ENCODE results near the gene INPP5B. TPM values are rescaled to one million over a fixed set of nuclear protein-coding genes. Genes with fewer than 3 reads are reported as not detected.

Gene INPP5B
- total RNA-seq, 1 experiment from 2014 or later = 47.0 TPM

DNA sequence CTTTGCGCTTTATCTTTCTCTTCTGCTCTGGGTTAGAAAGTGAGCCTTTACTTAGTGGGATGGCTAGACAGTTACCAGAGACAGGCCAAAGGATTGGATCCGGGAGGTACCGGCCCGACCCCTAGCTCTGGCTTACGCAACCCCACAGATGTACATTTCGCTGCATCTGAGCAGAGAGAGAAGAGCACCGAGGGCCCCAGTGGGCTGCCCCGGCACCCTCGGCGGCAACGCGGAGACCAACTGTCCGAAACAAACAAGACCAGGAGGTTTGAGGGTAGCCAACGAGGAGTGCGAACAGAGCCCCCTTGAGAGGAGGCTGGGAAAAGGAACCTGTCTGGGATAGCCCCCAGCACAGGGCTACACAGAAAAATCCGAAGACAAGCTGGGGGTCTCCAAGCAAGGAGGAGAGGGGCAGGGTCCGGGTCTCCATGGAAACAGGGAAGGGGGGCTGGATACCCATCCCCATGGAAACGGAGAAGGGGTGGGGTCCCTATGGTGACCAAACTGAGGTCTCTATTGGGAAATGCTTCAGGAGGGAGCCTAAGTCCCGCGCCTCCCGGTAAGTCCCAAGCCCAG, 87.8 kb downstream of the INPP5B start:
- no peaks in the 10 kb centered on the region for H3K9me3 ChIP-seq (ENCODE audit: low read length)
- H3K4me3 ChIP-seq (ENCODE audit: low read length) = peak overlapping the region; percentile 91
- peak overlapping the region; percentile 90 for H3K4me2 ChIP-seq (ENCODE audit: low read depth, low read length, poor library complexity, severe bottlenecking)
- H4K20me1 ChIP-seq (ENCODE audit: insufficient read depth, low read depth, low read length) = peaks cover 5% of the 10 kb centered on the region; the same call in 1 of the 2 replicates
- peak; percentile 70 for DNase-seq
- peaks cover 51% of the 10 kb centered on the region for H3K79me2 ChIP-seq (ENCODE audit: low read length)
- H3K4me1 ChIP-seq (ENCODE audit: low read length) = peaks cover 31% of the 10 kb centered on the region
- peak overlapping the region; percentile 88 for H3K9ac ChIP-seq (ENCODE audit: low read length)
- H3K27ac ChIP-seq (ENCODE audit: low read length) = peak overlapping the region; percentile 59
- no peak overlapping the region for H2AFZ ChIP-seq (ENCODE audit: low read length)
- no peaks in the 10 kb centered on the region for H3K27me3 ChIP-seq (ENCODE audit: low read length)
- peaks cover 21% of the 10 kb centered on the region; the same call in 1 of the 2 replicates for H3K36me3 ChIP-seq (ENCODE audit: insufficient read depth, low read length)
- no peaks in the 10 kb centered on the region for H3K9me2 ChIP-seq (replicated peaks; ENCODE audit: insufficient read depth, low read length)

DNA sequence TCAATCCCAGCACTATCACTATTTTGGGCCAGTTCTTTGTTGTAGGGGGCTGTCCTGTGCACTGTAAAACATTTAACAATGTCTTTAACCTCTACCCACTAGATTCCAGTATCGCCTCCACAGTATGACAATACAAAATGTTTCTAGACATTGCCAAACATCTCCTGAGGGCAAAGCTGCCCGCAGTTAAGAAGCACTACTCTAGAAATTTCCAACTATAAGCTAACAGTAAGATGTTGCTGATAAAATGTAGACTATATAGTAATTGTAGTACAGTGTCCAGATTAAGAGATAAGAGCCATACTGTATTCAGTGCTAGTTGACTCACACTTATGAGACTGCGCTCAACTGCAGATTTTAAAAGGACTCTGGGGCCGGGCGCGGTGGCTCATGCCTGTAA, 92.4 kb downstream of the INPP5B start:
- H3K27ac ChIP-seq (ENCODE audit: low read length) = no peak overlapping the region
- H3K4me1 ChIP-seq (ENCODE audit: low read length) = peaks cover 31% of the 10 kb centered on the region
- H3K27me3 ChIP-seq (ENCODE audit: low read length) = no peaks in the 10 kb centered on the region
- DNase-seq = no peak
- H3K9me2 ChIP-seq (replicated peaks; ENCODE audit: insufficient read depth, low read length) = no peaks in the 10 kb centered on the region
- H3K79me2 ChIP-seq (ENCODE audit: low read length) = peaks cover 96% of the 10 kb centered on the region
- no peak overlapping the region for H3K9ac ChIP-seq (ENCODE audit: low read length)
- H3K4me2 ChIP-seq (ENCODE audit: low read depth, low read length, poor library complexity, severe bottlenecking) = no peak overlapping the region
- H2AFZ ChIP-seq (ENCODE audit: low read length) = no peak overlapping the region
- H3K4me3 ChIP-seq (ENCODE audit: low read length) = no peak overlapping the region
- H3K36me3 ChIP-seq (ENCODE audit: insufficient read depth, low read length) = peaks cover 33% of the 10 kb centered on the region; the same call in 1 of the 2 replicates
- H4K20me1 ChIP-seq (ENCODE audit: insufficient read depth, low read depth, low read length) = peaks cover 8% of the 10 kb centered on the region; the same call in 1 of the 2 replicates
- no peaks in the 10 kb centered on the region for H3K9me3 ChIP-seq (ENCODE audit: low read length)

DNA sequence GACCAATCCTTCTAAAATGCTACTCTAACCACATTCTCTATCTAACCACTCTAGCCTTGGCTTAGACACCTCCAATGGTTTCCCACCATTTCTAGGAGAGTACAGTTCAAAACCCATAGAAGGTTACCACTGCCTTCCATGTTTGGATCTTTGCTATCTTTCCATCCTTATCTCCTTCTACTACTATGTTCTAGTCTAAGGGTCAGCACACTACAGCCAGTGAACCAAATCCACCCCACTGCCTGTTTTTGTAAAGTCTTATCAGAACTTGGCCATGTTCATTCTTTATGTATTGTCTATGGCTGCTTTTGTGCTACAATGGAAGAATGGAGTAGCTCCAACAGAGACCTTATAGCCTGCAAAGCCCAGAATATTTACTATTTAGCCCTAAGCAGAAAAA, 93.7 kb downstream of the INPP5B start:
- H2AFZ ChIP-seq (ENCODE audit: low read length) = no peak overlapping the region
- no peak for DNase-seq
- peaks cover 33% of the 10 kb centered on the region; the same call in 1 of the 2 replicates for H3K36me3 ChIP-seq (ENCODE audit: insufficient read depth, low read length)
- peaks cover 26% of the 10 kb centered on the region for H3K4me1 ChIP-seq (ENCODE audit: low read length)
- H3K9ac ChIP-seq (ENCODE audit: low read length) = no peak overlapping the region
- H3K9me3 ChIP-seq (ENCODE audit: low read length) = no peaks in the 10 kb centered on the region
- H3K4me3 ChIP-seq (ENCODE audit: low read length) = no peak overlapping the region
- H4K20me1 ChIP-seq (ENCODE audit: insufficient read depth, low read depth, low read length) = 0 out of 2 replicates have a peak, but pooled peaks cover 3% of the 10 kb centered on the region
- no peaks in the 10 kb centered on the region for H3K27me3 ChIP-seq (ENCODE audit: low read length)
- H3K9me2 ChIP-seq (replicated peaks; ENCODE audit: insufficient read depth, low read length) = no peaks in the 10 kb centered on the region
- H3K79me2 ChIP-seq (ENCODE audit: low read length) = peaks cover 96% of the 10 kb centered on the region
- no peak overlapping the region for H3K27ac ChIP-seq (ENCODE audit: low read length)
- H3K4me2 ChIP-seq (ENCODE audit: low read depth, low read length, poor library complexity, severe bottlenecking) = no peak overlapping the region

GRCh38 chr1:37851782-37852210, 95.1 kb downstream of the INPP5B start:
- DNase-seq = no peak
- Histone ChIP-seq H3K4me2 (ENCODE audit: low read depth, low read length, poor library complexity, severe bottlenecking) (no peak overlapping the region), H3K36me3 (ENCODE audit: insufficient read depth, low read length) (peaks cover 29% of the 10 kb centered on the region; the same call in 1 of the 2 replicates), H3K27me3 (ENCODE audit: low read length) (no peaks in the 10 kb centered on the region), H3K9ac (ENCODE audit: low read length) (no peak overlapping the region), H4K20me1 (ENCODE audit: insufficient read depth, low read depth, low read length) (0 out of 2 replicates have a peak, but pooled peaks cover 3% of the 10 kb centered on the region), H3K27ac (ENCODE audit: low read length) (no peak overlapping the region), H2AFZ (ENCODE audit: low read length) (no peak overlapping the region), H3K4me3 (ENCODE audit: low read length) (no peak overlapping the region), H3K9me3 (ENCODE audit: low read length) (no peaks in the 10 kb centered on the region), H3K4me1 (ENCODE audit: low read length) (peaks cover 19% of the 10 kb centered on the region), H3K9me2 (replicated peaks; ENCODE audit: insufficient read depth, low read length) (no peaks in the 10 kb centered on the region), H3K79me2 (ENCODE audit: low read length) (peaks cover 96% of the 10 kb centered on the region)

- H4K20me1 ChIP-seq (ENCODE audit: insufficient read depth, low read depth, low read length) = 0 out of 2 replicates have a peak, but pooled peaks cover 3% of the 10 kb centered on the region
- no peaks in the 10 kb centered on the region for H3K9me2 ChIP-seq (replicated peaks; ENCODE audit: insufficient read depth, low read length)
- peaks cover 29% of the 10 kb centered on the region; the same call in 1 of the 2 replicates for H3K36me3 ChIP-seq (ENCODE audit: insufficient read depth, low read length)
- no peak overlapping the region for H2AFZ ChIP-seq (ENCODE audit: low read length)
- H3K4me3 ChIP-seq (ENCODE audit: low read length) = no peak overlapping the region
- H3K4me2 ChIP-seq (ENCODE audit: low read depth, low read length, poor library complexity, severe bottlenecking) = no peak overlapping the region
- DNase-seq = no peak
- H3K27ac ChIP-seq (ENCODE audit: low read length) = no peak overlapping the region
- H3K27me3 ChIP-seq (ENCODE audit: low read length) = no peaks in the 10 kb centered on the region
- no peak overlapping the region for H3K9ac ChIP-seq (ENCODE audit: low read length)
- H3K9me3 ChIP-seq (ENCODE audit: low read length) = no peaks in the 10 kb centered on the region
- H3K79me2 ChIP-seq (ENCODE audit: low read length) = peaks cover 97% of the 10 kb centered on the region
- peaks cover 25% of the 10 kb centered on the region for H3K4me1 ChIP-seq (ENCODE audit: low read length)
Measured at GRCh38 chr1:37851262-37851661, 95.6 kb downstream of the INPP5B start.

- Histone ChIP-seq H2AFZ (ENCODE audit: low read length) (no peak overlapping the region), H3K9ac (ENCODE audit: low read length) (no peak overlapping the region), H3K27ac (ENCODE audit: low read length) (no peak overlapping the region), H3K9me2 (replicated peaks; ENCODE audit: insufficient read depth, low read length) (no peaks in the 10 kb centered on the region), H3K79me2 (ENCODE audit: low read length) (peaks cover 98% of the 10 kb centered on the region), H3K27me3 (ENCODE audit: low read length) (no peaks in the 10 kb centered on the region), H3K4me1 (ENCODE audit: low read length) (peaks cover 25% of the 10 kb centered on the region), H3K4me3 (ENCODE audit: low read length) (no peak overlapping the region), H3K9me3 (ENCODE audit: low read length) (no peaks in the 10 kb centered on the region), H3K36me3 (ENCODE audit: insufficient read depth, low read length) (peaks cover 31% of the 10 kb centered on the region; the same call in 1 of the 2 replicates), H3K4me2 (ENCODE audit: low read depth, low read length, poor library complexity, severe bottlenecking) (no peak overlapping the region), H4K20me1 (ENCODE audit: insufficient read depth, low read depth, low read length) (0 out of 2 replicates have a peak, but pooled peaks cover 3% of the 10 kb centered on the region)
- DNase-seq = no peak
Measured at GRCh38 chr1:37850352-37850955, 96.4 kb downstream of the INPP5B start.

- Histone ChIP-seq H3K4me3 (ENCODE audit: low read length) (no peak overlapping the region), H3K9ac (ENCODE audit: low read length) (no peak overlapping the region), H3K27me3 (ENCODE audit: low read length) (no peaks in the 10 kb centered on the region), H3K79me2 (ENCODE audit: low read length) (peaks cover 98% of the 10 kb centered on the region), H3K4me2 (ENCODE audit: low read depth, low read length, poor library complexity, severe bottlenecking) (no peak overlapping the region), H3K9me2 (replicated peaks; ENCODE audit: insufficient read depth, low read length) (no peaks in the 10 kb centered on the region), H3K4me1 (ENCODE audit: low read length) (peaks cover 32% of the 10 kb centered on the region), H4K20me1 (ENCODE audit: insufficient read depth, low read depth, low read length) (0 out of 2 replicates have a peak, but pooled peaks cover 3% of the 10 kb centered on the region), H3K9me3 (ENCODE audit: low read length) (no peaks in the 10 kb centered on the region), H3K36me3 (ENCODE audit: insufficient read depth, low read length) (peaks cover 25% of the 10 kb centered on the region; the same call in 1 of the 2 replicates), H2AFZ (ENCODE audit: low read length) (no peak overlapping the region), H3K27ac (ENCODE audit: low read length) (no peak overlapping the region)
- DNase-seq = no peak
Measured at GRCh38 chr1:37849480-37849879, 97.4 kb downstream of the INPP5B start.

DNA sequence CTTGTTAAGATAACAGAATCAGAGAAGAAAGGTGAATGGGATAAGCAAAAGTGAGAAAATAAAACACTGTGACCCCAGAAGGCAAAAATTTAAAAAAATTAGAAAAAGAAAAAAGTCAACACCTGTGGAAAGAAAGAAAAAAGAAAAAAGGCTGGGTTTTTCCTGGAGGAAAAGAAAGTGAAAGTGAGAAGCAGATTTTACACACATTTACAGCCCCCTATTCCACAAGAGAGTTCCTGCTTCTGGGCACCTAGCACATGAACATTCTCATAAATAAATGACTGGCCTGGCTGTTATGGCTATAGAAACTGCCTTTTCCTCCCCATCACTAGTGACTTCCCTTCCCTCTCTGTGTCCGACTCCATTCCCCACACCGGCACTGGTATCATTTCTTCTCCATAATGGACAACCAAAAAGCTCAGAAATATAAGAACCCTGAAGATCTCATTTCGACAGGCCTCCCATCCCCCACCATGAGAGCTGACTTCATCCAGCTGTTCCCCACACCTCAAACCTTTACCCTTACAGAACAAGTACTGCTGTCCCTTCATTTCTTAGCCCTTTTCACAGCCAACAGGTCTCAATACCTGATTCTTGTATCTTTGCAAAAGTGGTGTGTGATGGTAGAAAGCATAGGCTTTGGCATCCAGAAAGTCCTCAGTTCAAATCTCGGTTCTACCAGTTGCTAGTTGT, 100.1 kb downstream of the INPP5B start:
- H3K27ac ChIP-seq (ENCODE audit: low read length) = no peak overlapping the region
- 0 out of 2 replicates have a peak, but pooled peaks cover 3% of the 10 kb centered on the region for H4K20me1 ChIP-seq (ENCODE audit: insufficient read depth, low read depth, low read length)
- H3K79me2 ChIP-seq (ENCODE audit: low read length) = peaks cover 98% of the 10 kb centered on the region
- no peaks in the 10 kb centered on the region for H3K27me3 ChIP-seq (ENCODE audit: low read length)
- DNase-seq = no peak
- H3K4me1 ChIP-seq (ENCODE audit: low read length) = peaks cover 38% of the 10 kb centered on the region
- H3K4me3 ChIP-seq (ENCODE audit: low read length) = no peak overlapping the region
- H2AFZ ChIP-seq (ENCODE audit: low read length) = no peak overlapping the region
- H3K4me2 ChIP-seq (ENCODE audit: low read depth, low read length, poor library complexity, severe bottlenecking) = peak overlapping the region; percentile 13
- no peaks in the 10 kb centered on the region for H3K9me3 ChIP-seq (ENCODE audit: low read length)
- H3K9me2 ChIP-seq (replicated peaks; ENCODE audit: insufficient read depth, low read length) = no peaks in the 10 kb centered on the region
- H3K36me3 ChIP-seq (ENCODE audit: insufficient read depth, low read length) = peaks cover 17% of the 10 kb centered on the region; the same call in 1 of the 2 replicates
- H3K9ac ChIP-seq (ENCODE audit: low read length) = peak overlapping the region; percentile 38
